Panc1 (cell line): ENCODE results near the gene TCTN1. TPM values are rescaled to one million over a fixed set of nuclear protein-coding genes. Genes with fewer than 3 reads are reported as not detected.

ENCODE experiments used
- ATAC-seq: fragments of 200-7000 bp; cut with Tn5 transposase; 2 replicates; pipeline ENCODE4 v1.9.1; 2020; ENCODE audit warnings: mild to moderate bottlenecking, moderate library complexity
- BruUV-seq: library from RNA; stranded (reverse); fragments of 400-500 nt; replicated peaks from 2 replicates; lab custom pipeline; 2021; lab: Mats Ljungman, UMichigan
- CTCF ChIA-PET: fragments of 300-600 bp; sonication (Branson Sonifier 250); formaldehyde crosslinking; loops from one replicate; lab custom pipeline; 2022; ENCODE audit warnings: antibody characterized with exemption; lab: Charles Lee
- POLR2A ChIA-PET: fragments of 300-600 bp; sonication (Branson Sonifier 250); formaldehyde crosslinking; loops from one replicate; lab custom pipeline; 2022; ENCODE audit warnings: antibody characterized with exemption; lab: Charles Lee
- DNase-seq: peaks from one replicate; pipeline ENCODE4 v3.0.0-alpha.2; 2010; ENCODE audit warnings: low read depth, low spot score
- H3K27ac ChIP-seq: 2 replicates; pipeline ENCODE4 v1.5.1; 2011; ENCODE audit warnings: mild to moderate bottlenecking, low read length, inconsistent platforms
- H3K27me3 ChIP-seq: fragments of 200-500 bp; sonication (Bioruptor generic); 2 replicates; pipeline ENCODE4 v1.6.0; 2014; ENCODE audit warnings: low read length, inconsistent platforms; ENCODE audit not compliant: control insufficient read depth, insufficient read depth
- H3K36me3 ChIP-seq: fragments of 200-500 bp; sonication (Bioruptor generic); 2 replicates; pipeline ENCODE4 v1.5.1; 2014; ENCODE audit warnings: inconsistent platforms, mild to moderate bottlenecking, low read length, moderate library complexity; ENCODE audit not compliant: control insufficient read depth, insufficient read depth
- H3K4me1 ChIP-seq: 2 replicates; pipeline ENCODE4 v1.5.1; 2011; ENCODE audit warnings: inconsistent platforms, mild to moderate bottlenecking, low read length, moderate library complexity; ENCODE audit not compliant: control insufficient read depth, insufficient read depth
- H3K4me3 ChIP-seq, 2 experiments: 2 replicates each; pipeline ENCODE4 v1.5.1; 2011 to 2012; ENCODE audit warnings: low read depth in 2 of 2, low read length in 2 of 2, mild to moderate bottlenecking in 2 of 2, inconsistent platforms in 1 of 2, moderate library complexity in 1 of 2
- H3K9me3 ChIP-seq: fragments of 200-500 bp; sonication (Bioruptor generic); 2 replicates; pipeline ENCODE4 v1.5.1; 2014; ENCODE audit warnings: low read depth, mild to moderate bottlenecking, inconsistent platforms, low read length, moderate library complexity; ENCODE audit not compliant: control insufficient read depth, insufficient read depth
- CTCF ChIP-seq: fragments of 450-650 bp; IDR thresholded peaks from 2 replicates; pipeline ENCODE4 v1.5.1; 2017; ENCODE audit warnings: mild to moderate bottlenecking
- POLR2AphosphoS5 ChIP-seq: IDR thresholded peaks from 2 replicates; pipeline ENCODE4 v1.6.1; 2012; ENCODE audit warnings: mild to moderate bottlenecking, low read depth, low read length, moderate library complexity
- REST ChIP-seq, 2 experiments: IDR thresholded peaks; 2 replicates each; pipeline ENCODE4 v1.6.1; 2011 to 2012; ENCODE audit warnings: low read depth in 2 of 2, control low read depth in 1 of 2, low read length in 1 of 2, mild to moderate bottlenecking in 1 of 2, moderate library complexity in 1 of 2; ENCODE audit not compliant: insufficient read depth in 1 of 2
- SIN3A ChIP-seq: IDR thresholded peaks from 2 replicates; pipeline ENCODE4 v1.6.1; 2012; ENCODE audit warnings: low read depth, mild to moderate bottlenecking, low read length, moderate library complexity, borderline replicate concordance; ENCODE audit not compliant: insufficient read depth
- TCF7L2 ChIP-seq: IDR thresholded peaks from 2 replicates; pipeline ENCODE4 v1.6.1; 2011; ENCODE audit warnings: mild to moderate bottlenecking, low read depth, low read length, inconsistent platforms
- in situ Hi-C: cut with HindIII; loops from 2 replicates; pipeline ENCODE4 v1.10.0; 2016; ENCODE audit warnings: low sequenced_read_pairs, low pct_unique_long_range_greater_than_20kb
- intact Hi-C: fragments of 100-400 bp; cut with micrococcal nuclease; formaldehyde crosslinking; loops from one replicate; pipeline ENCODE4 v1.10.0; 2022; ENCODE audit not compliant: unreplicated experiment
- total RNA-seq: library from RNA; stranded (reverse); gene quantifications from one replicate; pipeline ENCODE4 v1.2.1, GENCODE V29; 2021; ENCODE audit not compliant: unreplicated experiment

The TCTN1 gene
- total RNA-seq, 1 experiment from 2014 or later: 28.5 TPM

- Histone ChIP-seq H3K27ac (no peak overlapping the region), H3K4me1 (no peaks in the 10 kb centered on the region), H3K9me3 (no peaks in the 10 kb centered on the region), H3K36me3 (no peaks in the 10 kb centered on the region), H3K4me3 (no peak overlapping the region), H3K27me3 (peaks cover 4% of the 10 kb centered on the region)
- TF ChIP-seq TCF7L2: no peak
- TF ChIP-seq CTCF: no peak
- TF ChIP-seq SIN3A: no peak
- TF ChIP-seq REST (IDR thresholded peaks at IDR 0.05; ENCODE audit: insufficient read depth in 1 of 2, low read depth in 2 of 2, low read length in 1 of 2): no peak
- TF ChIP-seq POLR2AphosphoS5: no peak
- BruUV-seq: no TSS peak
- ATAC-seq: no peak
- no peak for DNase-seq
- intact Hi-C loops: no loop called here
- POLR2A ChIA-PET: no interaction called here
- CTCF ChIA-PET: no interaction called here
- in situ Hi-C loops: no loop called here
Measured at GRCh38 chr12:110683888-110684287, 70.0 kb downstream of the TCTN1 start.

- peaks cover 4% of the 10 kb centered on the region for H3K27me3 ChIP-seq
- H3K27ac ChIP-seq: no peak overlapping the region
- ATAC-seq (no peak), DNase-seq (no peak)
- no peaks in the 10 kb centered on the region for H3K9me3 ChIP-seq
- ChIA-PET CTCF (no interaction called here), POLR2A (no interaction called here)
- in situ Hi-C loops: no loop called here
- intact Hi-C loops: no loop called here
- no peaks in the 10 kb centered on the region for H3K36me3 ChIP-seq
- H3K4me3 ChIP-seq: no peak overlapping the region
- TF ChIP-seq TCF7L2 (no peak), CTCF (no peak), REST (IDR thresholded peaks at IDR 0.05; ENCODE audit: insufficient read depth in 1 of 2, low read depth in 2 of 2, low read length in 1 of 2) (no peak), POLR2AphosphoS5 (no peak), SIN3A (no peak)
- BruUV-seq: no TSS peak
- no peaks in the 10 kb centered on the region; the same call in 1 of the 2 replicates for H3K4me1 ChIP-seq
Measured at GRCh38 chr12:110684312-110684836, 70.4 kb downstream of the TCTN1 start.
